Measurements from ENCODE around the gene ENAH.

ENAH gene

GRCh38 chr1:225581186-225581585 lies 71.7 kb downstream of the ENAH start:
- no peak overlapping the region for H3K27ac ChIP-seq (ENCODE audit: low read depth, low read length)

DNA sequence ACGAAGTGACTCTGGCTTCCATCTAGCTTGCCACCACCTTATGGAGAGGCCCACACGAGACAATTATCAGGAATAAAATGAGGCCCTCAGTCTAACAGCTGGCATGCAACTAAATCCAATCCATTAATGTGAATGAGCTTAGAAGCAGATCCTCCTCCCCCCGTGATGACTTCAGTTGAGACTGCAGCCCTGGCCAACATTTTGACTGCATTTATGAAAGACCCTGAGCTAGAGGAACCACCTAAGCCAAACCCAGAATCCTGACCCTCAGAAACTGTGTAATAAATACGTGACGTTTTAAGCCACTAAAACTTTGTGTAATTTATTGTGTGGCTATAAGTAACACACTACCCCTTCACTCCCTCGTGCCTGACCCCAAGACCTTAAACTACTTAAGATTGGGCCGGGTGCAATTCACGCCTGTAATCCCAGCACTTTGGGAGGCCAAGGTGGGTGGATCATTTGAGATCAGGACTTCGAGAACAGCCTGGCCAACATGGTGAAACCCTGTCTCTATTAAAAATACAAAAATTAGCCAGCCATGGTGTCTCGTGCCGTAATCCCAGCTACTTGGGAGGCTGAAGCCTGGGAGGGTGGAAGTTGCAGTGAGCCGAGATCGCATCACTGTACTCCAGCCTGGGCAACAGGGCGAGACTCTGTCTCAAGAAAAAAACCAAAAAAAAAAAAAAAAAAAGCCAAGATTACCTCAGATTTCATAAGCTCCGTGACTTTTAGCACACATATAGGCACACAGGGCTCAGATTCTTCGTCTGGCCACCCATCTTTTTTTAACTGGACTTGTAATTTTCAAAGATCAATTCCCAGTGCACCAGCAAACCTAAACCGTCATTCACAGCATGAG lies 72.5 kb downstream of the ENAH start:
- H3K9me3 ChIP-seq (ENCODE audit: control insufficient read depth, insufficient read depth, low read length) = no peaks in the 10 kb centered on the region
- H3K27me3 ChIP-seq (ENCODE audit: control insufficient read depth, insufficient read depth, low read length) = no peaks in the 10 kb centered on the region
- peak overlapping the region; percentile 5 for H3K27ac ChIP-seq (ENCODE audit: low read depth, low read length)
- H3K4me1 ChIP-seq (ENCODE audit: control insufficient read depth, insufficient read depth, low read length) = peaks cover 39% of the 10 kb centered on the region
- no peak overlapping the region for H3K9ac ChIP-seq (ENCODE audit: low read depth, low read length)
- H3K36me3 ChIP-seq (ENCODE audit: control insufficient read depth, insufficient read depth, low read length) = 0 out of 2 replicates have a peak, but pooled peaks cover 3% of the 10 kb centered on the region
- H3K4me3 ChIP-seq (ENCODE audit: low read depth, low read length) = no peak overlapping the region

More at GRCh38 chr1:225581186-225581585, 71.7 kb downstream of the ENAH start:
- no peaks in the 10 kb centered on the region for H3K9me3 ChIP-seq (ENCODE audit: control insufficient read depth, insufficient read depth, low read length)
- H3K27me3 ChIP-seq (ENCODE audit: control insufficient read depth, insufficient read depth, low read length) = no peaks in the 10 kb centered on the region
- H3K4me3 ChIP-seq (ENCODE audit: low read depth, low read length) = no peak overlapping the region
- no peak overlapping the region for H3K9ac ChIP-seq (ENCODE audit: low read depth, low read length)
- H3K36me3 ChIP-seq (ENCODE audit: control insufficient read depth, insufficient read depth, low read length) = 0 out of 2 replicates have a peak, but pooled peaks cover 3% of the 10 kb centered on the region
- H3K4me1 ChIP-seq (ENCODE audit: control insufficient read depth, insufficient read depth, low read length) = peaks cover 39% of the 10 kb centered on the region

DNA sequence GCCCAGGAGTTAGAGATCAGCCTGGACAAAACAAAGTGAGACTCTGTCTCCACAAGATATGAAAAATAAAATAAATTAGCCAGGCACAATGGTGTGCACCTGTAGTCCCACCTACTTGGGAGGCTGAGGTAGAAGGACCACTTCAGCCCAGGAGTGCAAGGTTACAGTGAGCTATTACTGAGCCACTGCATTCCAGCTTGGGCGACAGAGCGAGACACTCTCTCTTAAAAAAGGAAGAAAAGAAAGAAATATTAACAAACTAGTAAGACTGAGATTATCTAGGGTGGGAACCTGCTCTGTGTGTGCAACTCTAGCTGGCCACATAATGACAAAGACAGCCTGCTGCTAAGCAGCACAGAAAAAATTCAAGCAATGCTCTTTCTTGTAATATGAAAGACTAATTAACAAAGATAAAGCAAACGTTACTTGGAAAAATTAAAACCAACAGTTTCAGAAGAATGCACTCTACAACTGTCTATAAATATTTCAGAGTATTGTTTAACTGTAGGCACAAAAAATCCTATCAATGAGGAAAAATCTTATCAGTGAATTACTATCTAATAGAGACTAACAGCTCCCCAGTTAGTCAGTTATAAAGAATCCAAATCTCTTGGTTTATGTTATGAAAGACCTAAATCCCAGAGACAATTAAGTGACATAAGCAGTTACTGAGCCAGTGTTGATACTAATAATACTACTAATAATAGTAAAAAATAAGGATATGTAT lies 74.5 kb downstream of the ENAH start:
- Histone ChIP-seq H3K9me3 (ENCODE audit: control insufficient read depth, insufficient read depth, low read length) (no peaks in the 10 kb centered on the region), H3K27ac (ENCODE audit: low read depth, low read length) (peak overlapping the region; percentile 29), H3K9ac (ENCODE audit: low read depth, low read length) (no peak overlapping the region), H3K36me3 (ENCODE audit: control insufficient read depth, insufficient read depth, low read length) (0 out of 2 replicates have a peak, but pooled peaks cover 3% of the 10 kb centered on the region), H3K4me3 (ENCODE audit: low read depth, low read length) (no peak overlapping the region), H3K27me3 (ENCODE audit: control insufficient read depth, insufficient read depth, low read length) (no peaks in the 10 kb centered on the region), H3K4me1 (ENCODE audit: control insufficient read depth, insufficient read depth, low read length) (peaks cover 39% of the 10 kb centered on the region)

GRCh38 chr1:225577241-225577640 lies 75.7 kb downstream of the ENAH start:
- peaks cover 39% of the 10 kb centered on the region for H3K4me1 ChIP-seq (ENCODE audit: control insufficient read depth, insufficient read depth, low read length)
- H3K27me3 ChIP-seq (ENCODE audit: control insufficient read depth, insufficient read depth, low read length) = no peaks in the 10 kb centered on the region
- H3K27ac ChIP-seq (ENCODE audit: low read depth, low read length) = no peak overlapping the region
- H3K9me3 ChIP-seq (ENCODE audit: control insufficient read depth, insufficient read depth, low read length) = no peaks in the 10 kb centered on the region
- no peaks in the 10 kb centered on the region for H3K36me3 ChIP-seq (ENCODE audit: control insufficient read depth, insufficient read depth, low read length)
- H3K4me3 ChIP-seq (ENCODE audit: low read depth, low read length) = no peak overlapping the region
- H3K9ac ChIP-seq (ENCODE audit: low read depth, low read length) = no peak overlapping the region

DNA sequence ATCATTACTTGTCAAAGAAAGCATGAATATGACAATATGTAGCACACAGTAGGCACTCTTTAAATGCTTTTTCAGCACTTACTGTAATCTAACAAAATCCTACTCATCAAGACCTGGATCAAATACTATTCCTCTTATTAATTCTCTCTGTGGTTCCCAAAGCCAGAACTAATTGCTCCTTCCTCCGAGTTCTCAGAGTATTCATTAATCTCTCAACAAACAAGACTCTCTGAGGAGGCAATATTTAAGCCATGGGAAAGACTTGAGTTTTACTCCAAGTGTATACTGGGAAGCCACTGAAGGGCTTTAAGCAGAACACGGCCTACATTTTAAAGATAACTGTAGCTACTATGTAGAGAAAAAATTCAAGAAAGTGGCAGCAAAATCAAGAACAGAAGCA lies 79.7 kb downstream of the ENAH start:
- no peak overlapping the region for H3K27ac ChIP-seq (ENCODE audit: low read depth, low read length)
- H3K9me3 ChIP-seq (ENCODE audit: control insufficient read depth, insufficient read depth, low read length) = no peaks in the 10 kb centered on the region
- no peaks in the 10 kb centered on the region for H3K36me3 ChIP-seq (ENCODE audit: control insufficient read depth, insufficient read depth, low read length)
- no peak overlapping the region for H3K4me3 ChIP-seq (ENCODE audit: low read depth, low read length)
- no peaks in the 10 kb centered on the region for H3K27me3 ChIP-seq (ENCODE audit: control insufficient read depth, insufficient read depth, low read length)
- no peak overlapping the region for H3K9ac ChIP-seq (ENCODE audit: low read depth, low read length)
- H3K4me1 ChIP-seq (ENCODE audit: control insufficient read depth, insufficient read depth, low read length) = peaks cover 30% of the 10 kb centered on the region

DNA sequence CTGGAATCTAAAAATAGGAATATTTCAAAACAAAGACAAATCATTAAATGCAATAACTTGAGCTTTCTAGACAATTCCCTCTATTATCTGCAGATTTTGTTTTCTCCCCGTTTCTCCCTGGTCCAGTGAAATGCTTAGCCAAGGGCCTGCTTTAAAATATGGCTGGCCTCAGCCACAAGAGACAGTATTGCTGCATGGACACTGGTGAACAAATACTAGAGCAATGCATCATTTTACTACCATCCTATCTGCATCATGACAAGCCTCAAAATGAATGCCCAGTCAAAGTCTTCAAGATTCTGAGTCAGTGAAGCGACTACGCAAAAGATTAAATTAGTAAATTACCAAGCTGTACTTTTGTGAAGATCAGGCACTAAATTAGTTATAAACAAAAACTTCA lies 80.5 kb downstream of the ENAH start:
- no peaks in the 10 kb centered on the region for H3K27me3 ChIP-seq (ENCODE audit: control insufficient read depth, insufficient read depth, low read length)
- H3K9ac ChIP-seq (ENCODE audit: low read depth, low read length) = no peak overlapping the region
- peaks cover 22% of the 10 kb centered on the region for H3K4me1 ChIP-seq (ENCODE audit: control insufficient read depth, insufficient read depth, low read length)
- no peak overlapping the region for H3K4me3 ChIP-seq (ENCODE audit: low read depth, low read length)
- H3K27ac ChIP-seq (ENCODE audit: low read depth, low read length) = no peak overlapping the region
- H3K9me3 ChIP-seq (ENCODE audit: control insufficient read depth, insufficient read depth, low read length) = no peaks in the 10 kb centered on the region
- H3K36me3 ChIP-seq (ENCODE audit: control insufficient read depth, insufficient read depth, low read length) = peaks cover 1% of the 10 kb centered on the region; the same call in 1 of the 2 replicates

GRCh38 chr1:225567789-225568188 lies 85.1 kb downstream of the ENAH start:
- Histone ChIP-seq H3K9ac (ENCODE audit: low read depth, low read length) (no peak overlapping the region), H3K27ac (ENCODE audit: low read depth, low read length) (no peak overlapping the region), H3K36me3 (ENCODE audit: control insufficient read depth, insufficient read depth, low read length) (peaks cover 43% of the 10 kb centered on the region), H3K27me3 (ENCODE audit: control insufficient read depth, insufficient read depth, low read length) (no peaks in the 10 kb centered on the region), H3K4me1 (ENCODE audit: control insufficient read depth, insufficient read depth, low read length) (peaks cover 13% of the 10 kb centered on the region; the same call in 1 of the 2 replicates), H3K9me3 (ENCODE audit: control insufficient read depth, insufficient read depth, low read length) (no peaks in the 10 kb centered on the region), H3K4me3 (ENCODE audit: low read depth, low read length) (no peak overlapping the region)

DNA sequence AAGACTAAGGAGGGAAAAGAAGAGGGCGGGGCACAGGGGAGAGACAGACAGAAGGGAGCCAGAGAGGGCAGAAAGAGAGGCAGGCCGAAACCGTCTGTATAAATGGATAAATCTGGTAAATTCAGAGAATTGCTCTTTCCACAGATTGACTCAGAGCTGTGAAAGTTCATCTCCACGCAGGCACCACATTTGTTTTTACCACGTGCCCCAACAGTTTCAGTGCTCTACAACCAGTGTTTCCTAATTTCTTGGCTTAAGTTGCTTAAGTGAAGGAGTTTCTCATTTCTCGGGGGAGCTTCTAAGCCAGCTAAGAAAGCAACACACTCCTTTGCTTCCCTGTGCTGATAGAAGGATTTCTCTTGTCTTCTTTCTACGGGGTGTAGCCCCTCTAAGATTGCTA lies 87.1 kb downstream of the ENAH start:
- no peak overlapping the region for H3K4me3 ChIP-seq (ENCODE audit: low read depth, low read length)
- peak overlapping the region; percentile 31 for H3K27ac ChIP-seq (ENCODE audit: low read depth, low read length)
- H3K27me3 ChIP-seq (ENCODE audit: control insufficient read depth, insufficient read depth, low read length) = no peaks in the 10 kb centered on the region
- H3K4me1 ChIP-seq (ENCODE audit: control insufficient read depth, insufficient read depth, low read length) = peaks cover 13% of the 10 kb centered on the region; the same call in 1 of the 2 replicates
- H3K36me3 ChIP-seq (ENCODE audit: control insufficient read depth, insufficient read depth, low read length) = peaks cover 52% of the 10 kb centered on the region
- no peaks in the 10 kb centered on the region for H3K9me3 ChIP-seq (ENCODE audit: control insufficient read depth, insufficient read depth, low read length)
- H3K9ac ChIP-seq (ENCODE audit: low read depth, low read length) = no peak overlapping the region

GRCh38 chr1:225561675-225562074 lies 91.2 kb downstream of the ENAH start:
- Histone ChIP-seq H3K27me3 (ENCODE audit: control insufficient read depth, insufficient read depth, low read length) (no peaks in the 10 kb centered on the region), H3K36me3 (ENCODE audit: control insufficient read depth, insufficient read depth, low read length) (peaks cover 77% of the 10 kb centered on the region)

DNA sequence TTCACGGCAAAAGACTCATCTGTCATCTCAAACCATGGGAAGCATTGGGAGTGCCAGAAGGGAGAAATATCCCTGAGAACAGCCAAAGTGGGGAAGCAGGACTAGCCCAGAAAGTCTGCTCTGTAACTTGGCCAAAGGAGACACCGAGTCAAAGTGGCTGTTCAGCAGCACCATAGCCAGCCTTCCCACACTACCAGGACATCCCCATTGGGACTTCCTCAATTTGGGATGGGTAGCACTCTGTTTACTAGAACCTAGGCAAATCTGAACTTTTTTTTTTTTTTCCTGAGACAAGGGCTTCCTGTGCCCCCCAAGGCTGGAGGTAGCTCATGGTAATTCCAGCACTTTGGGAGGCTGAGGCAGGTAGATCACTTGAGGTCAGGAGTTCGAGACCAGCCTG lies 93.0 kb downstream of the ENAH start:
- Histone ChIP-seq H3K9ac (ENCODE audit: low read depth, low read length) (no peak overlapping the region), H3K4me1 (ENCODE audit: control insufficient read depth, insufficient read depth, low read length) (no peaks in the 10 kb centered on the region), H3K36me3 (ENCODE audit: control insufficient read depth, insufficient read depth, low read length) (peaks cover 73% of the 10 kb centered on the region), H3K27ac (ENCODE audit: low read depth, low read length) (no peak overlapping the region), H3K9me3 (ENCODE audit: control insufficient read depth, insufficient read depth, low read length) (peaks cover 7% of the 10 kb centered on the region; the same call in 1 of the 2 replicates), H3K4me3 (ENCODE audit: low read depth, low read length) (no peak overlapping the region), H3K27me3 (ENCODE audit: control insufficient read depth, insufficient read depth, low read length) (no peaks in the 10 kb centered on the region)

More at GRCh38 chr1:225561675-225562074, 91.2 kb downstream of the ENAH start:
- no peaks in the 10 kb centered on the region for H3K4me1 ChIP-seq (ENCODE audit: control insufficient read depth, insufficient read depth, low read length)
- no peak overlapping the region for H3K4me3 ChIP-seq (ENCODE audit: low read depth, low read length)
- H3K27ac ChIP-seq (ENCODE audit: low read depth, low read length) = no peak overlapping the region
- peaks cover 5% of the 10 kb centered on the region; the same call in 1 of the 2 replicates for H3K9me3 ChIP-seq (ENCODE audit: control insufficient read depth, insufficient read depth, low read length)
- H3K9ac ChIP-seq (ENCODE audit: low read depth, low read length) = no peak overlapping the region

DNA sequence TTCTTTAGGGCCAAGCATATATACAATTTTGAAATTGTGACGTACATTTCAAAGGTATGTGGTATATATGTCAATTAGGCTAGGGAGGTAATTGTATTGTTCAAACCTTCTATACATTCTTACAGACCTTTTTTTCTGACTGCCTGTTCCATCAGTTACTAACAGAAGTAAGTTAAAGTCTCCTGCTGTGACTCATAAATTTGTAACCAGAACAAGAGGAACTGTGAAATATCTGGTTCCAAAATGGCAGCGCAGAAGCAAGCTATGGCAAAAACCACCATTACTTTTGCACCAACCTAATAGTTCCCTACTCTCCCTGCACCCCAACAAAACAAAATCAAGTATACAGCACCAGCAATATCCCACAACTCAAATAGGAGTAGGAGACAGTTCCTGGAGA lies 93.6 kb downstream of the ENAH start:
- H3K4me3 ChIP-seq (ENCODE audit: low read depth, low read length) = no peak overlapping the region
- no peak overlapping the region for H3K9ac ChIP-seq (ENCODE audit: low read depth, low read length)
- no peaks in the 10 kb centered on the region for H3K4me1 ChIP-seq (ENCODE audit: control insufficient read depth, insufficient read depth, low read length)
- no peaks in the 10 kb centered on the region for H3K27me3 ChIP-seq (ENCODE audit: control insufficient read depth, insufficient read depth, low read length)
- peaks cover 7% of the 10 kb centered on the region; the same call in 1 of the 2 replicates for H3K9me3 ChIP-seq (ENCODE audit: control insufficient read depth, insufficient read depth, low read length)
- peaks cover 71% of the 10 kb centered on the region for H3K36me3 ChIP-seq (ENCODE audit: control insufficient read depth, insufficient read depth, low read length)
- H3K27ac ChIP-seq (ENCODE audit: low read depth, low read length) = no peak overlapping the region
